ENCODE results near the gene ATG2B.

Gene ATG2B

DNA sequence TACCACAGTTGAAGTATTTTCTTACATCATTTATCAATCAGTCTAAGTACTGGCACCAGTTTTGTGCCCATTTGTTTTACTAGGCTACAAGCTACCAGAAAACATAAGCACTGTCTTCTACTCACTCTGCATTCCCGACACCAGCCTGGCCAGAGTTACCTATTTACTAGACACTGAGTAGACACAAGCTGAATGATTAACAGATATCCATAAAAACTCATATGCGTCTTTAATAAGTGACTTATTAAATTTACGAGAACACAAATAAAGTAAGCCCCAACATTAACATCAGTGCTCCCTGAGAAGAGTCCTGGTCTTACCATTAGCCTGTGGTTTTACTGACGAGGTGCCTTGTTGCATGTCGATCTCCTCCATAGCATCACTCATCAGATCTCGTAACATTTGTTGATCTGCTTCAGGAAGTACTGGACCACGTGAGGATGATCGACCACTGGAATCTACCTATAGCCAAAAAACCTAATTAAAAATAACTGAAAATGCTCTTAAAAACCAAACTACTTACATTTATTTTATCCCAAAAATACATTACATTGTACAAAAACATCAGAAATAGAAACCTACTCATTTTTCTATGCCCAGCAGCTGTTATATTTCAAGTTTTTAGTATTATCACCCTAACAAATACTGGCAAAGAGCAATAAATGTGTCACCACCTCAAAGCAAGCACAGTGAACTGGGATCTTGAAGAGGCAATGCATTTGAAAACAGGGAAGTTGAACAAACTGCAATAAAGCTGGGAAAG lies 53.8 kb downstream of the ATG2B start:
- DNase-seq, result no peak

DNA sequence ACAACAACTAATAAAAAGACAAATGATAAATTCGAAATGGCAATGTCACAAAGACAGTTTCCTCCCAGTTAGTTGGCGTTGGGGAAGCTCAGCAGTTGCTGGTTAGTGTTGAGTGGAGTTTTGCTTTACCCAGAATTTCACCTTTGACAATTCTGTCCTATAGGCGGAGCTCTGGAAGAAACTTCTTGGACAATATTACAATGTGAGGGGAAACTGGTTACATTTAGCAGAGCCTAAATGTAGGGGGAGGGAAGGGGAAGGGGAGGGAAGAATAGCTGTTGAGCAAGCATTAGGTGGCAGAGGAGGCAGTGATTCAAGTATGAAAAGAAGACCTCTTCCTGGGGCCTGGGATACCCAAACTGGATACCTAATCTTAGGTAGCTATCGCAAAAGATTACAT lies 55.7 kb downstream of the ATG2B start:
- DNase-seq, result no peak

DNA sequence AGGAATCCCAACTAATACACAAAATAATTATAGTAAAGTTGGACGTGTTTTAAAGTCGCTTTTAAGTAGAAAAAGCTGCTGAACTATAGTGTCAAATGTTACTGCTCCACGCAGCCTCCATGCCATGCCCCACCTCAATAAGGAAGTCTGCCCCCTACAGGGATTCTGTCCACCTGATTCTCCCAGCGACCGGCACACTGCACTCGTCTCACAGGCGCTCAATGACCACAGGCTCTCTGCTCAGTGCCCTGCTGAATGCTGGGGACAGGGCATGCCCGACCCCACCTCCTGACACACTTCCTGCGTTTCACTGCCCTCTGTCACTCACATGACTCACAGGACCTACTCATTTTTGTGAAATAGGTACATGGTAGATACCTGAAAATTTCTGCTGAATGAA lies 58.2 kb downstream of the ATG2B start:
- no peak for DNase-seq

DNA sequence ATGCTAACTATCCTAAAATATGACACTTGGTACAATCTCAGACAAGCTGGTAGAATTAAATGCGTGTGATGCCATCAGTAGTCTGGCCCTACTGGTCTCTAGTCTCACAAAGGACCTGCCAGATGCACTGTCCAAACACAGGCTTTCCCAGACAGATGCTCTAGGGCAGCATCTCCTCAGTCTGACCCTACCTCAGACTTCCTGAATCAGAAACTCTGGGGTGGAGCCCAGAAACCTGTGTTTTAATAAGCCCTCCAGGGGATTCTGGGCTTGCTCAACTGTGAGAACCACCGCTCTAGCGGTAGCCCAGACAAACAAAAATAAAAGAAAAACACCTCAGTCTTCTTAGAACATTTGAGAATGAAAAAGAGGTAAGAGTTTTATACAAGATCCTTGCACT lies 59.2 kb downstream of the ATG2B start:
- DNase-seq, result no peak

DNA sequence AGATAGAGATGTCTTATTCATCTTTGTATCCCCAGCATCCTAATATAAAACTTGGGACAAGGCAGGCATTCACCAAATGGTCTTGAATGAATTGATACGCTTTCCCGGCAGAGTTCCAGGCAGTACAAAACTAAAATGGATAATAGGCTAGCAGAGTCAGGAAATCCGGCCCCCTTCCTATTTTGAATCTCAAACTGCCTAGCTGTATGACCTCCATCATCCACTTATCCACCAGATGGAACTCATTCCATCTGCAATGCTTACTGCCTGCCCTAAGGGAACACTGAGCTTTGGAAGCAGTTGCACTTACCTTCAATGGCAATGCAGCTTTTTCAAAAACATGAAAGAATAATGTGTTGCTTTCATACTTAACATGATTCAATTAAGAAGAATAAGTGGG lies 63.7 kb downstream of the ATG2B start:
- DNase-seq, result no peak

DNA sequence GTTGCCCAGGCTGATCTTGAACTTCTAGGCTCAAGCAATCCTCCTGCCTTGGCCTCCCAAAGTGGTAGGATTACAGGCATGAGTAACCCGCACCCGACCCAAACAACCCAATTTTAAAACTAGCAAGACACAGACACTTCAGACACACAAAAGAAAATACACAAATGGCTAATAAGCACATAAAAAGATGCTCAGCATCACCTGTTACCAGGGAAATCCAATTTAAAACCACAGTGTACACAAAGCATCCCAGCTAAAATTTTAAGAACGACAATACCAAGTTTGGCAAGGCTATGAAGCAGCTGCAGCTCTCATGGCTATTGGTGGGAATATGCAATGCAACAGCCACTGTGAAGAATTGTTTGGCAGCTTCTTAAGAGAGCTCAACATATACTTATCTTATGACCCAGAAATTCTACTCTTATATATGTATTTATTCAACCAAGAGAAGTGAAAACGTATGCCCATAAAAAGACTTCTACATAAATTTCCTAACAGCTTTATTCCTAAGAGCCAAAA lies 65.1 kb downstream of the ATG2B start:
- DNase-seq, result no peak

DNA sequence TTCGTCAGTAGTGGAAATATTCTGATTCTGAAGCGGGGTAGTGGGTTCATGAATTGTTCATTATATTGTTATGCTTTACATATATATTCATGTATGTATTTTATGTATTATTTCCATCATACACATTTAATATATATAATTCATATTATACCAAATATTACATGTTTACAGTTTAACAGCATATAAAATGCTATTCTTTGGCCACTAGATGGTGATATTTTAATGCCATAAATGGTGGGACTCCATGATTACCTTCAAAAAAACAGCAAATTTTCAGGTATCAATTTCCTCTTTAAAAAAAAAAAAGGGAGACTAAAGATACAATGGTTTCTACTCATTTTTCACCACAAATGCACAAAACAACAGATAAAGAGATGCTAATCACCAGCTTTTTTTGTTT lies 66.1 kb downstream of the ATG2B start:
- DNase-seq, result peak; percentile 4

DNA sequence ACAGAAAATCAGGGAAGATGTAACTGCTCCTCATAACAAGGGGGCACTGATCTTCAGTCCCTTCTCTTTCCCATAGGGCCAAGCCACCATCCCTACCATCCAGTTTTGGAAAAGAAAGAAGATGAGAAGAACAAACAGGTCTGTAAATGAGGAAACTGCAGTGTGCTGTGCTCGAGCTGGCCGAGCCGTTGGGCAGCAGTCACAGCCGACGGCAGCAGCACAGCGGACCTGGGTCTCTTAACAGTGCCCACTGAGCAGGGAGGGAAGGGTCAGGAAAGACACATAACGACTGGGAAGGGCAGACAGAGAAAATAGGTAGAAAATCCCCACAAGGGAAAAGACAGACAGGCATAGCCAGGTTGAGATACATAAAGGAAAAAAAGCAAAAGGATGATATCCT lies 68.9 kb downstream of the ATG2B start:
- no peak for DNase-seq

DNA sequence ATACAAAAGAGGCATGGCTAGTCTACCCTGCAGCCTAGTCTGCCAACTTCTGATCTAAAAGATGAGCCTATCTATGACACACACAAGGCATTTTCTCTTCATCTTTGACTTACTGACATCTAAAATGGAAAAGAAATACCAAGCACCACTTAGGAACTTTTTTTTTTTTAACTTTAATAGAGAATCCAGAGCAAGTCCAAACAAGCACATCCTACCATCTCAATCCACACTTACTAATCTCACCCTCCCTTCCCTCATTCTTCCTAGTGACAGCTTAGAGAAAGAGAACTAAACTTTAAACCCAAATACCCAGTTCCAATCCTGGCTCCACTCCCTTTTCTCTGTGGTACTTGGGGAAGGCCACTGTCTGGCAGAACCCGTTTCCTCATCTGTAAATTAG lies 75.3 kb downstream of the ATG2B start:
- DNase-seq, result no peak

DNA sequence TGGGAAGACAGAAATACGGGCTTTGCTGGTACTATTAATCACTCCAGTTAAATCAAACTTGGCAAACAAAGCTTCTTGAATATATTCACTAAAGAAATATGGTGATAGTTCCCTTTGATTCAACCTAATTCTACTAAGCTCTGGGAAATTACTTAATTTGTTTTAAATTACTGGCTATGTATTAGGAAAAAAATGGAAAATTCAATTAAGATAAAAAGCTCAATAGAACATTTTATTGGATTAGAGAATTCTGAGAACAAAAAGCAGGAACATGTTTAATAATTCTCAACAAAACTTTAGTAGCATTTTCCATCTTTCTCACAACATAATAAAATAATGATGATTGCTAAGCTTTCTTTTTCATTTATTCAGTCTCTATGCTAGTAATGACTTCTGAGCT lies 76.9 kb downstream of the ATG2B start:
- DNase-seq, result no peak

DNA sequence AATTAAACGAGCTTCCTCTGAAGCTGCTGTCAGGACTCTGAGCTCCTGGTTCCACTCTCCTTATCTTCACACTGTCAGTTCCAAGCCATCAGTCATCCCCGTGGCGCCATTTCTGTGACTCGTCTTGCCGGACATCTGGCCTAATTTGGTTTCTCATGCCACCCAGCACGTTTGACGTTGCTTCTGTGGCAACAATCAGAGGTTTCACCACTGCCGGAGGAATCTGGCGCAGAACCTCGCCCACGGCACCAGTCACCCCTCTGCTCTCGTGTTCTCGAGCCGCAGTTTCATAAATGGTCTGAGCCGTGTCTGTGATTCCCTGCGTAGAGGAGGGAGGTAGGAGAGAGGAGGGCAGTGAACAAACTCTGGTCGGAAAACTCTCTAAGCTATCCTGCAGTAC lies 77.5 kb downstream of the ATG2B start:
- DNase-seq, result no peak

DNA sequence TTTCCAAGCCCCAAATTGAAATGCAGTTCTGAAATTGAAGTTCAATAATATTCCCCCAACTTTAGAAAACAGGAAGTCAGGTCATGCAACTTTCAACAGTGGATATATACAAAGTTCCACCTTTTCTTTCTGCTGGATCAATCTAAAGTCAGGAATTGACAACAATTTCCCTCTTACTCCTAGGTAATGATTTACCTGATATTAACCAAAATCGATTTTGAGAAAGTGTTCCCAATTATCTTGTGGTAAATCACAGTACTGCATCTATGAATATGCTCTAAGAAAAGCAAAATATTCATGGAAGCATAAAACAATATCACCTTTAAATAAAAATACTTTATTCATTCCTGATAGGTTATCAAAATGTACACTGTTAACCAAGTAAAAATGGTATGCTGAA lies 78.7 kb downstream of the ATG2B start:
- no peak for DNase-seq

DNA sequence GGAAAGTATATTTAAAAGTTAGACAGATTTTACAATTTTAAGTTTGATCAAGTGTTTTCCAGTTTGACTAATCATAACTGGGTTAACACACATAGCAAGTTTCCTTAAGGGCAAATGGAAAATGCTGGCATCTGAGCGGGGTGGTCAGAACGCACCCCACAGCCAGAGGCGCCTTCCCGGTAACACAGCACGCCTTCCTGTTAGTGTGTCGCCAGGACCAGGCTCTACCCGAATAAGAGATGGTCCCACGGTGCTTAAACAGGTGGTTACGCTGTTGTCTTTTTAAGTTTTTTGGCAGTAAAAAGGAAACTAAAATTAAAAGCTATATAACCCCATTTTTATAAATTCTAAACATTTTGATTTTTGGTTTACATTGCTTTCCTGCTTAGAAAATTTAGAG lies 79.1 kb downstream of the ATG2B start:
- no peak for DNase-seq

DNA sequence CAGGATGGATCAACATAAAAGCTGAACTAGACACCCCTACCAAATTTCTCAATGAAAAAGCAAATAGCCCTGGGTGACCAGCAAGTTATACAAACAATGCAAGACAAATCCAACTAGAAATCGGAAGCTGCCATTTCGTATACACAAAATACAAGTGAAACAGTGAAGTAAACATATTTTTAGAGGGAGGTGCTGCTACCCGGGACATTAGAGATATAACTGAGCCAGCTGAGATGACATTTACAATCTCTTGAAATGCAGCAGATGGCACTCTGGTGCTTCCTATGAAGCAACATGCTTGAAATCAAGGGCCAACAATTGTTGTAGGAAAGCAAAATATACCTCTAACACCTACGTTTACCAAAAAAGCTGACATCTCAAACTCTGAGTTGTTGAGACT lies 81.7 kb downstream of the ATG2B start:
- DNase-seq, result no peak

DNA sequence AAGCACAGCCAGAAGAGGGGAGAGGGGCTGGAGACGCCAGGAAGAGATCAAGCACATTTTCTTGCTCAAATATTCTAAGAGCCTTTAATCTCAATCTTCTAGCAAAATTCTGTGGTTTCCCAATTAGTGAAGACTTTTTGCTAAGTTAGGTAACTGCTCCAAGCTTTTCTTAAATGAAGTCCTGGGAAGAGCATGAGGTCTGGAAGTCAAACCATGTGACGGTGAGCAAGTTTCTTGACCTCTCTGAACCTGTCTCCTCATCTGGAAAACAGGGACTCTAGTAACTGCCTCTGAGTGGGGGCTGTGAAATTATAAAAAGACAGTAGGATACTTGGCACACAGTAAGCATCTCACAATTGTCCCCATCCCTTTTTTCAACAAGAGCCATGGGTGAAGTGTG lies 83.0 kb downstream of the ATG2B start:
- DNase-seq, result no peak

DNA sequence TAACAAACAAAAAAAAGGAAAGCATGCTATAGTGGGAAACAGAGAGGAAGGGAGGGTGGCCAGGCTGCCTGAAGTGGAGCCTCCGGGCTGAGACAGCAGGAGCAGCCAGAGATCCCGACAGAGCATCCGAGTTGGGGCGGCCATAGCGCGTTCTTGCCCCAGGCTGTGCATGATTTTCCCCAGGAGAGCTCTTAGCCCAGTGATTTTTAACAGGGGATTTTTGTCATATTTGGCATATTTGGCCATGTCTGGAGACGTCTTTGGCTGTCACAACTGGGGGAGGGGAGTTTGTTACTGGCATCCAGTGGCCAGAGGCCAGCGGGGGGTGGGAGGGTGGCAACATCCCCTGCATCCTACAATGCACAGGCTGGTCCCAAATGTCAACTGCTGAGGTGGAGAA lies 83.6 kb downstream of the ATG2B start:
- DNase-seq, result no peak

DNA sequence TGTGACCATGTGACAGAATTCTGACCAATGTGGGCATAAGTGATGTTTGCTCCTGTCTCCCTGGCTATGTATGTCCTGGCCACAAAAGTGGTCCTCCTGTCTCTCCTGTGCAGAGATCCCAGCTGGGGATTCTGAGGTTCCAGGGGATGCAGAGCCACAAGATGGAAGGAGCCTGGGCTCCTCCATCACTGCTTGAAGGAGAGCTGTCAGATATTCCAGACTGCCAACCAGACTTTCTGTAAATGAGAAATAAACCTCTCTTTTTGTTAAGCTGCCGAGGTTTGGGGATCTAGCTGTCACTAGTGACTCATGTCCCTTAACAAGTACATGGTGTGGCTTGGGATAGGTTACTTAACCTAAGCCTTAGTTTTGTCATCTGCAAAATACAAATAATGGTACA lies 85.3 kb downstream of the ATG2B start:
- no peak for DNase-seq

DNA sequence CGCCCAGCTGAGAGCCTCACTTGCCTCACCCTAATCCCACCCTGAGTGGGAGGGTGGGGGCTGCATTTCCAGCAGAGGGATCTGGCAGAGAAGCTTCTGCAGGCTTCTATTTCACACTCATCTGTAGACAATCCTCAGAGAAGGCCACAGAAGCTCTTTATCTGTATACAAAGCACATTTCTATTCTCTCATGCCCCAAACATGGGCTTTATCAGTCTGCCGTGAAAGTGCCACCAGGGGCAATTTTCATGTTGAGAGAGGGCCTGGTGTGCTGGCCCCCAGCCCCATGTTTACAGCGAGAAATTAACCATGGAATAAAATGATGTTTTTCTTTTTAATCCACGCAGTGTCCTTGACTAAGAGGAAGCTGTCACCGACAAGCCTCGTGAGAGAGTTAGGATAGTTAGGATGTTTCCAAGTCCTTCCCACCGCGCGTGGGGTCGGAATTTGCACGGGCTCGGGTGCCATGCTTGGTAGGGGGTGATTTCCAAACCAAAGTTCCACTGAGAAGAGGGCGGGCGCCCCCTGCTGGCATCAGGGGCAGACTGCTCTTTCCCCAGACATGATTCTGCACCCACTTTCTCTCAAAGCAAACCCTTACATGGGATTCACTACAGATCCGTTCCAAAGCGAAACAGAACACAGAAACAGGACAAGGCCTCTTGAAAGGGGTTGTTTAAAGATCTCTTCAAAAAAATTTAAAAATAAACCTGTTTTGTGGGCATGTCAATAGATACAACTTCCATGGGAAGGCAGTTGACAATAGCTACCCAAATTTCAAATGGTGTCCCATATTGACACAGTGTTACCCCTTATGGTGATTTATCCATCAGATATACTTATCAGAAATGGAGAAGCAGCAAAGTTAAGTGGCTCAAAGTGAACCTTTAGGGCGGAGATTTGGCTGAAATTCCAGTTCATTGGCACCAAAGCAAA lies 87.7 kb downstream of the ATG2B start:
- DNase-seq, result peak; percentile 60

DNA sequence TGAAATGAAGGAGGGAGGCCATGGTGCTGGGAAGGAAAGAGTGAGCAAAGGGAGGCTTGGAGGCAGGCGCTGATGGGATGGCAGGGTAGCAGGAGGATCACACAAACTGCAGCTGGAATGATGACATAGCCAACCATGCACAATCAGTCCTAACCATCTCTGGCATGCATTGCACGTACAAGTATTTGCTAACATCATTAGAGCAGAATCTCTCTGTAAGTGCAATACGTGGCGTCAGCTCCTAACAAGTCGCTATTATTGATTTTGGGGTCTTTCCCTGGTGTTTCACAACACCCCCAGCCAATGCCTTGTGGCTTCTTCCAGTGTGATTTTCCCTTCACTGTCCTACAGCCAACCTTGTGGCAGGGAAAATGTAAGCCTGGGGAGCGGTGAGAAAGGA lies 88.6 kb downstream of the ATG2B start:
- DNase-seq, result no peak

DNA sequence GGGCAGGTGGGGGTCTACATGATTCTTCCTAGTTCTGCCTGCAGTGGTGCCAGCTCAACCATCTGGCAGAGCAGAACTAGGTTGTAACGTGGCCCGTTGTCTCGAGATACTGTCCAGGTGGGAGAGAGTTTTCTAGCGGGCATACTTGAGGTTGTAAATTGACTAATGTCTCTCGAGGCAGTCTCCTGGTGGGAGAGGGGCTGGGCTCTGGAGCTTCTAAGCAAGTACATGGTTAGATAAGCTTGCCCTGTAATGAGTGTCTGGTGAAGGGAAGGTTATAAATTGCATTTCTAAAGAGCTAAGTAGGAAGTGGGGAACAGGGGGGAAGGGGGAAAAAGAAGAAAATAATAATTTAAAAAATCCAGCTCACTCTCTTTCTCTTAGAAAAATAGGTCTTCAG lies 89.0 kb downstream of the ATG2B start:
- DNase-seq, result no peak

DNA sequence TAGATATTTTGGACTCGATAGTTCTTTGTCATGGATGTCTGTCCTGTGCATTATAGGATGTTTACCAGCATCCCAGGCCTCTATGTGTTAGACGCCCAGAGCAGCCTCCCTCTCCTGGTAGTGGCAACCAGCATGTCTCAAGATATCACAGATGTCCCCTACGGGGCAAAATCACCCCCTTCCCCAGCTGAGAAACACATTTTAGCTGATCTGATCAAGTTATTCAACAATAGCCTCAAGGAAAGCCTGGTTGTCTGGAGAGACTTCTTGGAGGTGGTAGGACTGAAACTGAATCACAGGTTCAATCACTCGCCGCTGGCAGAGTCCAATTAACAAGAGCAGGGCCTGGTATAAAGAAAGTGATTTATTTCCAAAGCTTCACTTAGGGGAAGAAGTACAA lies 89.5 kb downstream of the ATG2B start:
- DNase-seq, result no peak

DNA sequence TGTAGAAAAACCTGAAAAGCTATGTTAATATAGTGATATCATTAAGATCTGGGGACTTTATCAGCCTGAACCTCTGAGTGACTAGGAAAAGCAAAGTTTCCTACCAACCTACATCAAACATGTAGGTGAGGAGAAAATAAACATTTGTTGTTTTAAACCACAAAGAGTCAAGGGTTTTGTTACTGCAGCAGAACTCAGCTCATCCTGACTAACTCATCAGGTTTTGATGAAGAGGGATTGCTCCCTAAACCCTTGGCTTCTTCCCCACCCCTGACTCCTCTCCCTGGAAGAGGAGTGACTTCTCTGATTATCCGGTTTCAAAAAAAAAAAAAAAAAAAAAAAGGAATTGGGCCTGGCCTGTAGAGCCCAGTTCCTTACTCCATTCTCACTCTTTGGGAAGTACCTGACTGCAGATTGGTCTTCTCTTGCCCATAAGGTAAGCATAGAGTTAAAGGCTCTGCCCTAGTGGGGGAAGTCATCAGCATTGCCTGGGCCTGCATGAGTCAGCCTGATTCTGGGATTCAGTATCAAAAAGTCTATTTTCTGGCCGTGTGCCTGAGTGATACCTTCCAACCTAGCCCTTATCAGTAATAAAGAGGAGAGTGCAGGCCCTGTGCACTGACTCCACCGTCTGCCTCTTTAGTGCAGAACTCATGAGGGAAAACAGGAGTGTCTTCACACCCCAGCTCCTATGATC lies 90.2 kb downstream of the ATG2B start:
- no peak for DNase-seq

DNA sequence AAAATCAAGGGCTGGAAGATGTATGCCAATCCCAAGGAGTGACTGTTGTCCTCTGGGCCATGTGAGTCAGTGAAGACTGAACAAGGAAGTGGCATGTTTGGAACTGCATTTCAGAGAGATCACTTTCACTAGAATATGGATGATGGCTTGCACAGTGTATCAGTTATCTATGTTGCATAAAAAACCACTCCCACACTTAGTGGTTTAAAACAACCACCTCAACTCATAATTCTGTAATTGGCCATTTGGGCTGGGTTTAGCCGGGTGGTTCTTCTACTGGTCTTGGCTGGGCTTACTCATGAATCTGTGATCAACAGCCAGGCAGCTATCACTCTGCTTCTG lies 91.7 kb downstream of the ATG2B start:
- DNase-seq, result no peak
